Endothelial cell of umbilical vein (primary cell): ENCODE measurements around the gene RANBP3. TPM values are rescaled to one million over a fixed set of nuclear protein-coding genes. Genes with fewer than 3 reads are reported as not detected.

ENCODE experiments used
- BruUV-seq: library from RNA; stranded (reverse); fragments of 400-500 nt; replicated peaks from 2 replicates; lab custom pipeline; 2021; lab: Mats Ljungman, UMichigan
- CTCF ChIA-PET: fragments of 300-600, 350-600 bp; sonication (Branson Sonifier 250); formaldehyde crosslinking; loops from one replicate; lab custom pipeline; 2021; ENCODE audit warnings: antibody characterized with exemption, inconsistent platforms; lab: Charles Lee
- POLR2A ChIA-PET: fragments of 300-600, 350-600 bp; sonication (Branson Sonifier 250); formaldehyde crosslinking; loops from one replicate; lab custom pipeline; 2021; ENCODE audit warnings: antibody characterized with exemption, inconsistent platforms; lab: Charles Lee
- DNase-seq: peaks from one replicate; pipeline ENCODE4 v3.0.0-alpha.2; 2011; ENCODE audit warnings: low read depth, low spot score
- FAIRE-seq: peaks from 2 replicates; lab custom pipeline; 2011; peaks lifted over from hg19 to GRCh38; lab: Jason Lieb, UNC
- H2AFZ ChIP-seq: 2 replicates; pipeline ENCODE4 v1.6.0; 2012; ENCODE audit warnings: low read depth, low read length, control low read depth, inconsistent platforms
- H3K27ac ChIP-seq: 2 replicates; pipeline ENCODE4 v1.5.1; 2011; ENCODE audit warnings: low read depth, mild to moderate bottlenecking, control low read depth, low read length, moderate library complexity; ENCODE audit not compliant: insufficient read depth
- H3K27me3 ChIP-seq, 2 experiments: 2 replicates each; pipeline versions ENCODE4 v1.6.0 to v1.6.1; 2011; ENCODE audit warnings: low read length in 2 of 2, mixed read lengths in 1 of 2; ENCODE audit not compliant: control insufficient read depth in 2 of 2, insufficient read depth in 2 of 2
- H3K36me3 ChIP-seq, 2 experiments: 2 replicates in 1 of 2; 3 replicates in 1 of 2; pipeline ENCODE4 v1.5.1; 2011; ENCODE audit warnings: low read length in 2 of 2, mild to moderate bottlenecking in 1 of 2, moderate library complexity in 1 of 2; ENCODE audit not compliant: control insufficient read depth in 2 of 2, insufficient read depth in 2 of 2; ENCODE audit errors: extremely low read depth in 1 of 2
- H3K4me1 ChIP-seq: 3 replicates; pipeline ENCODE4 v1.5.1; 2011; ENCODE audit warnings: mild to moderate bottlenecking, low read length; ENCODE audit not compliant: control insufficient read depth, insufficient read depth; ENCODE audit errors: extremely low read depth
- H3K4me2 ChIP-seq: 2 replicates; pipeline ENCODE4 v1.6.1; 2011; ENCODE audit warnings: low read length, control low read depth, mixed read lengths; ENCODE audit not compliant: insufficient read depth
- H3K4me3 ChIP-seq, 3 experiments: fragments of 200-600 bp in 1 of 3; sonication (generic), shearing (Covaris generic) in 1 of 3; replicated peaks in 1 of 3; 2 replicates each; pipeline ENCODE4 v1.5.1; 2011 to 2016; ENCODE audit warnings: control low read depth in 3 of 3, low read length in 3 of 3, mild to moderate bottlenecking in 2 of 3, inconsistent platforms in 1 of 3, low read depth in 1 of 3, moderate library complexity in 1 of 3; ENCODE audit not compliant: insufficient read depth in 1 of 3
- H3K79me2 ChIP-seq: 2 replicates; pipeline ENCODE4 v1.6.0; 2012; ENCODE audit warnings: low read length, inconsistent platforms; ENCODE audit not compliant: control insufficient read depth, insufficient read depth
- H3K9ac ChIP-seq: replicated peaks from 2 replicates; pipeline ENCODE3; 2011; ENCODE audit warnings: low read length, control low read depth; ENCODE audit not compliant: insufficient read depth; ENCODE audit errors: extremely low read depth
- H3K9me1 ChIP-seq: replicated peaks from 3 replicates; pipeline ENCODE4 v1.6.0; 2011; ENCODE audit warnings: mild to moderate bottlenecking, low read length; ENCODE audit not compliant: control insufficient read depth, insufficient read depth; ENCODE audit errors: extremely low read depth
- H3K9me3 ChIP-seq: replicated peaks from 2 replicates; pipeline ENCODE4 v1.5.1; 2012; ENCODE audit warnings: low read length, inconsistent platforms; ENCODE audit not compliant: control insufficient read depth, insufficient read depth
- H4K20me1 ChIP-seq: replicated peaks from 2 replicates; pipeline ENCODE3; 2011; ENCODE audit warnings: mild to moderate bottlenecking, low read length; ENCODE audit not compliant: control insufficient read depth, insufficient read depth; ENCODE audit errors: extremely low read depth
- CTCF ChIP-seq, 2 donors: IDR thresholded peaks; 1 replicate in 1 of 2; 2 replicates in 1 of 2; pipeline ENCODE4 v1.5.1; 2011; ENCODE audit warnings: low read length in 2 of 2, mild to moderate bottlenecking in 2 of 2, moderate library complexity in 2 of 2, control low read depth in 1 of 2, inconsistent platforms in 1 of 2, low read depth in 1 of 2; ENCODE audit not compliant: insufficient read depth in 1 of 2; ENCODE audit errors: extremely low read depth in 1 of 2
- EZH2 ChIP-seq: IDR thresholded peaks from 2 replicates; pipeline ENCODE4 v1.6.1; 2012; ENCODE audit warnings: borderline replicate concordance, low read depth, mild to moderate bottlenecking, moderate library complexity, low read length, inconsistent platforms; ENCODE audit not compliant: severe bottlenecking
- FOS ChIP-seq: IDR thresholded peaks from 2 replicates; pipeline ENCODE4 v1.6.1; 2011; ENCODE audit warnings: mild to moderate bottlenecking, low read length, moderate library complexity, borderline replicate concordance; ENCODE audit not compliant: insufficient read depth
- GATA2 ChIP-seq: IDR thresholded peaks from 2 replicates; pipeline ENCODE4 v1.7.0; 2011; ENCODE audit warnings: low read depth, mild to moderate bottlenecking, moderate library complexity, mixed read lengths, low read length; ENCODE audit not compliant: insufficient read length, insufficient read depth
- JUN ChIP-seq: IDR thresholded peaks from 2 replicates; pipeline ENCODE4 v1.6.1; 2011; ENCODE audit warnings: borderline replicate concordance, low read depth; ENCODE audit not compliant: insufficient read length, insufficient read depth
- MAX ChIP-seq: IDR thresholded peaks from 2 replicates; pipeline ENCODE4 v1.6.1; 2011; ENCODE audit not compliant: insufficient read depth, insufficient read length
- MYC ChIP-seq: IDR thresholded peaks from one replicate; pipeline ENCODE4 v1.6.1; 2011; ENCODE audit warnings: mild to moderate bottlenecking, low read depth, low read length
- POLR2A ChIP-seq: IDR thresholded peaks from 2 replicates; pipeline ENCODE4 v1.6.1; 2012; ENCODE audit warnings: low read depth, mild to moderate bottlenecking, control low read depth, low read length
- POLR2AphosphoS5 ChIP-seq: IDR thresholded peaks from 2 replicates; pipeline ENCODE4 v1.6.1; 2012; ENCODE audit warnings: low read depth, mild to moderate bottlenecking, control low read depth, low read length, moderate library complexity; ENCODE audit not compliant: insufficient read depth
- dilution Hi-C: fragments of 300-500 bp; cut with MboI; formaldehyde crosslinking; loops from one replicate; pipeline ENCODE4 v1.15.0; 2019; ENCODE audit warnings: low sequenced_read_pairs; ENCODE audit not compliant: extremely low pct_ligation_motif_present
- intact Hi-C: fragments of 100-400 bp; cut with micrococcal nuclease; formaldehyde crosslinking; loops from one replicate; pipeline ENCODE4 v1.10.0; 2022
- polyA plus RNA-seq, 4 experiments: library from polyadenylated mRNA; depleted of rRNA in 3 of 4; stranded (reverse) in 3 of 4; unstranded in 1 of 4; fragments of >200 nt; gene quantifications; 2 replicates each; pipeline versions ENCODE4 v1.2.1 to v1.2.3, GENCODE V29; 2011 to 2012; ENCODE audit warnings: missing spikeins in 1 of 4
- total RNA-seq: library from RNA; stranded (reverse); gene quantifications from 2 replicates; pipeline ENCODE4 v1.2.3, GENCODE V29; 2021

RANBP3 gene
- total and polyA plus RNA-seq, 2 donors (not counting 3 experiments of a cell fraction or from before 2014, with no cell fraction given), result 72.3 to 85.3 TPM

GRCh38 chr19:5914946-5915781 is 62.8 kb downstream of the RANBP3 start:
- H3K27ac ChIP-seq, result no peak overlapping the region
- DNase-seq, result no peak
- ChIA-PET CTCF (no interaction called here), POLR2A (no interaction called here)
- H2AFZ ChIP-seq, result no peak overlapping the region
- intact Hi-C loops, result no loop called here
- dilution Hi-C loops, result no loop called here
- TF ChIP-seq POLR2AphosphoS5, result no peak
- no peak for TF ChIP-seq MAX
- TF ChIP-seq CTCF (IDR thresholded peaks at IDR 0.05; ENCODE audit: extremely low read depth in 1 of 2, insufficient read depth in 1 of 2, low read depth in 1 of 2, low read length in 2 of 2), result no peak
- TF ChIP-seq FOS, result no peak
- no peak for TF ChIP-seq GATA2
- TF ChIP-seq JUN, result no peak
- TF ChIP-seq POLR2A, result no peak
- no peak for TF ChIP-seq EZH2
- no peak for TF ChIP-seq MYC
- peaks cover 6 to 17% of the 10 kb centered on the region in 2 experiments for H3K36me3 ChIP-seq
- H3K9me3 ChIP-seq, result no peaks in the 10 kb centered on the region
- FAIRE-seq, result no peak
- H4K20me1 ChIP-seq, result no peaks in the 10 kb centered on the region
- BruUV-seq, result no TSS peak
- H3K4me3 ChIP-seq, result no peak overlapping the region
- no peaks in the 10 kb centered on the region for H3K27me3 ChIP-seq
- no peaks in the 10 kb centered on the region for H3K79me2 ChIP-seq
- no peaks in the 10 kb centered on the region for H3K4me1 ChIP-seq
- no peaks in the 10 kb centered on the region for H3K9me1 ChIP-seq
- no peak overlapping the region for H3K9ac ChIP-seq
- no peak overlapping the region for H3K4me2 ChIP-seq
